ENCODE results near the gene GRAMD1C. TPM values are rescaled to one million over a fixed set of nuclear protein-coding genes. Genes with fewer than 3 reads are reported as not detected.

GRAMD1C gene
- polyA plus RNA-seq, 3 donors: 0.13 to 0.29 (median 0.27) TPM

- Histone ChIP-seq H3K9ac (ENCODE audit: insufficient read depth, low read length, poor library complexity, severe bottlenecking) (no peak overlapping the region), H2AFZ (ENCODE audit: insufficient read depth, low read depth, low read length, poor library complexity, severe bottlenecking) (no peak overlapping the region), H3K36me3 (replicated peaks in 1 of 2; ENCODE audit: control insufficient read depth in 1 of 2, insufficient read depth in 2 of 2, low read length in 2 of 2) (no peaks in the 10 kb centered on the region), H3K4me3 (replicated peaks in 1 of 3; ENCODE audit: low read depth in 2 of 3, low read length in 3 of 3) (peak overlapping the region in 1 of 3 experiments; percentile 45), H3K27me3 (ENCODE audit: control insufficient read depth in 2 of 2, insufficient read depth in 2 of 2, low read length in 2 of 2) (no peaks in the 10 kb centered on the region), H3K9me3 (replicated peaks in 1 of 2; ENCODE audit: control insufficient read depth in 1 of 2, insufficient read depth in 1 of 2, low read length in 2 of 2) (no peaks in the 10 kb centered on the region), H3K79me2 (ENCODE audit: insufficient read depth, low read length) (no peaks in the 10 kb centered on the region), H3K4me2 (replicated peaks; ENCODE audit: extremely low read depth, low read length, poor library complexity, severe bottlenecking) (peak overlapping the region; percentile 48), H4K20me1 (ENCODE audit: insufficient read depth, low read length) (no peaks in the 10 kb centered on the region), H3K4me1 (ENCODE audit: control insufficient read depth in 1 of 2, insufficient read depth in 2 of 2, low read length in 2 of 2) (peaks cover 37 to 50% of the 10 kb centered on the region in 2 donors), H3K27ac (ENCODE audit: low read depth in 1 of 2, low read length in 2 of 2) (peak overlapping the region; percentile 43 to 76)
- Mint-ChIP-seq H3K27me3 (ENCODE audit: low read depth in 3 of 3) (peaks cover 0 to 5% (median 0%) of the 10 kb centered on the region in 3 donors), H3K36me3 (peaks cover 2 to 4% of the 10 kb centered on the region in 2 donors), H3K27ac (peak overlapping the region; percentile 86 to 97 (median 92)), H3K4me3 (peak overlapping the region; percentile 54 to 63), H3K9me3 (peaks cover 0 to 12% (median 5%) of the 10 kb centered on the region in 7 donors), H3K4me1 (peaks cover 46% of the 10 kb centered on the region)
- intact Hi-C loops (cut with micrococcal nuclease): loop anchor here (5.0 to 10.0 kb wide), 3 partner anchors 49 to 224 kb away; partner anchors contain the start of genes ATP6V1A (in 1 of the 2), CCDC191 (in 1 of the 2), NAA50 (in 1 of the 2) and QTRT2 (in 1 of the 2)
- WGBS (ENCODE audit: insufficient coverage): no CpG with 5 or more reads among the region's 1 CpG
- TF ChIP-seq CTCF (IDR thresholded peaks at IDR 0.05): no peak
- DNase-seq: peak in 1 of 3 donors; percentile 44
Observed at GRCh38 chr3:113831103-113831355, 7.6 kb upstream of the GRAMD1C start.

- Mint-ChIP-seq H3K27ac (peak overlapping the region in 1 of 7 donors; percentile 61), H3K9me3 (peaks cover 0 to 12% (median 5%) of the 10 kb centered on the region in 7 donors), H3K27me3 (ENCODE audit: low read depth in 3 of 3) (peaks cover 0 to 7% (median 0%) of the 10 kb centered on the region in 3 donors), H3K36me3 (peaks cover 2 to 4% of the 10 kb centered on the region in 2 donors), H3K4me3 (no peak overlapping the region), H3K4me1 (peaks cover 46% of the 10 kb centered on the region)
- no peak overlapping the region for H2AFZ ChIP-seq (ENCODE audit: insufficient read depth, low read depth, low read length, poor library complexity, severe bottlenecking)
- H3K79me2 ChIP-seq (ENCODE audit: insufficient read depth, low read length): no peaks in the 10 kb centered on the region
- H3K27me3 ChIP-seq (ENCODE audit: control insufficient read depth in 2 of 2, insufficient read depth in 2 of 2, low read length in 2 of 2): no peaks in the 10 kb centered on the region
- peaks cover 37 to 50% of the 10 kb centered on the region in 2 donors for H3K4me1 ChIP-seq (ENCODE audit: control insufficient read depth in 1 of 2, insufficient read depth in 2 of 2, low read length in 2 of 2)
- 100% methylated on average over 3 of the region's 5 CpGs for WGBS (ENCODE audit: insufficient coverage)
- TF ChIP-seq CTCF (IDR thresholded peaks at IDR 0.05): no peak
- no peaks in the 10 kb centered on the region for H4K20me1 ChIP-seq (ENCODE audit: insufficient read depth, low read length)
- no peaks in the 10 kb centered on the region for H3K9me3 ChIP-seq (replicated peaks in 1 of 2; ENCODE audit: control insufficient read depth in 1 of 2, insufficient read depth in 1 of 2, low read length in 2 of 2)
- no peak overlapping the region for H3K27ac ChIP-seq (ENCODE audit: low read depth in 1 of 2, low read length in 2 of 2)
- H3K4me2 ChIP-seq (replicated peaks; ENCODE audit: extremely low read depth, low read length, poor library complexity, severe bottlenecking): no peak overlapping the region
- intact Hi-C loops (cut with micrococcal nuclease): loop anchor here (5.0 to 10.0 kb wide), 3 partner anchors 50 to 222 kb away; partner anchors contain the start of genes ATP6V1A (in 1 of the 2), CCDC191 (in 1 of the 2), NAA50 (in 1 of the 2) and QTRT2 (in 1 of the 2)
- no peak overlapping the region for H3K4me3 ChIP-seq (replicated peaks in 1 of 3; ENCODE audit: low read depth in 2 of 3, low read length in 3 of 3)
- no peak for DNase-seq
- H3K36me3 ChIP-seq (replicated peaks in 1 of 2; ENCODE audit: control insufficient read depth in 1 of 2, insufficient read depth in 2 of 2, low read length in 2 of 2): no peaks in the 10 kb centered on the region
- no peak overlapping the region for H3K9ac ChIP-seq (ENCODE audit: insufficient read depth, low read length, poor library complexity, severe bottlenecking)
Observed at GRCh38 chr3:113832477-113833164, 6.0 kb upstream of the GRAMD1C start.
